ENCODE results near the gene EBF3.

Gene EBF3

DNA sequence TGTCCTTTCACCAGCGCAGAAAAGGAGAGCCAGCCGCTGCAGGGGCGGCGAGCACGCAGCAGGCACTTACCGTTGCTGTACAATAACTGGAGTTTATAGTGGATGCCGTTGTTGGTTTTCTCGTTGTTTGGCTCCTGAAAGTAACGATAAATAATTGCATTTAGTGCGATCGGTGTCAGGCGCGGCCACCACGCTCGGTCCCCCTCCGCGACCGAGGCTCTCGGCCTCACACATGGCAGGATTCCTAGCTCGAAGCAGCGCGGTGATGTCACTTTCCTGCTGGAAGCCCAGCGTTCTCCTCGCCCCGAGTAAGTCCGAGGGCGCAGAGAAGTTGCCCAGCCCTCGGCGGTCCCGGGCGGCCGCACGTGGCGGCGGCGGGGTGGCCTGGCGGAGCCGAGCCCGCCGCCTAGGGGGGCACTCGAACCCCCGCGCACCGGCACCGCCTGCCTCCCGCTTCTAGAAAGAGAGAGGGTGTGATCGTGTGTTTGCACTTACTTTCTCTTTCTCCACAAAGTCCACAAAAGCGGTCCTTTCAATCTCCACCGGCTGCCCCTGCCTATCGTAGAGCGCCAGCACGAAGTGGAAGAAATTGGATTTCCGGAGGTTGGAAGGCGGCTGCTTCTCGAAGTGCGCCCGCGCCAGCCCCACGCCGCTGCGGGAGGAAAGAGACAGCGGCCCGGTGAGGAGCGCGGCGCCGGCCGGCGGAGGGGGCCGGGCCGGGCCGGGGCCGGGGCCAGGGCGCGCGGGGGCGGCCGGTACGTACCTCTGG, 1.0 kb downstream of the EBF3 start:
- DNase-seq (ENCODE audit: extremely low read depth, low read depth): no peak
- TF ChIP-seq, protein P1, sequence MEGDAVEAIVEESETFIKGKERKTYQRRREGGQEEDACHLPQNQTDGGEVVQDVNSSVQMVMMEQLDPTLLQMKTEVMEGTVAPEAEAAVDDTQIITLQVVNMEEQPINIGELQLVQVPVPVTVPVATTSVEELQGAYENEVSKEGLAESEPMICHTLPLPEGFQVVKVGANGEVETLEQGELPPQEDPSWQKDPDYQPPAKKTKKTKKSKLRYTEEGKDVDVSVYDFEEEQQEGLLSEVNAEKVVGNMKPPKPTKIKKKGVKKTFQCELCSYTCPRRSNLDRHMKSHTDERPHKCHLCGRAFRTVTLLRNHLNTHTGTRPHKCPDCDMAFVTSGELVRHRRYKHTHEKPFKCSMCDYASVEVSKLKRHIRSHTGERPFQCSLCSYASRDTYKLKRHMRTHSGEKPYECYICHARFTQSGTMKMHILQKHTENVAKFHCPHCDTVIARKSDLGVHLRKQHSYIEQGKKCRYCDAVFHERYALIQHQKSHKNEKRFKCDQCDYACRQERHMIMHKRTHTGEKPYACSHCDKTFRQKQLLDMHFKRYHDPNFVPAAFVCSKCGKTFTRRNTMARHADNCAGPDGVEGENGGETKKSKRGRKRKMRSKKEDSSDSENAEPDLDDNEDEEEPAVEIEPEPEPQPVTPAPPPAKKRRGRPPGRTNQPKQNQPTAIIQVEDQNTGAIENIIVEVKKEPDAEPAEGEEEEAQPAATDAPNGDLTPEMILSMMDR (IDR thresholded peaks at IDR 0.05; ENCODE audit: low read depth, low read length, missing control alignments): no peak
- H3K4me3 ChIP-seq (replicated peaks; ENCODE audit: low read depth, low read length): peak overlapping the region; percentile 21; the same call in 1 of the 2 replicates

DNA sequence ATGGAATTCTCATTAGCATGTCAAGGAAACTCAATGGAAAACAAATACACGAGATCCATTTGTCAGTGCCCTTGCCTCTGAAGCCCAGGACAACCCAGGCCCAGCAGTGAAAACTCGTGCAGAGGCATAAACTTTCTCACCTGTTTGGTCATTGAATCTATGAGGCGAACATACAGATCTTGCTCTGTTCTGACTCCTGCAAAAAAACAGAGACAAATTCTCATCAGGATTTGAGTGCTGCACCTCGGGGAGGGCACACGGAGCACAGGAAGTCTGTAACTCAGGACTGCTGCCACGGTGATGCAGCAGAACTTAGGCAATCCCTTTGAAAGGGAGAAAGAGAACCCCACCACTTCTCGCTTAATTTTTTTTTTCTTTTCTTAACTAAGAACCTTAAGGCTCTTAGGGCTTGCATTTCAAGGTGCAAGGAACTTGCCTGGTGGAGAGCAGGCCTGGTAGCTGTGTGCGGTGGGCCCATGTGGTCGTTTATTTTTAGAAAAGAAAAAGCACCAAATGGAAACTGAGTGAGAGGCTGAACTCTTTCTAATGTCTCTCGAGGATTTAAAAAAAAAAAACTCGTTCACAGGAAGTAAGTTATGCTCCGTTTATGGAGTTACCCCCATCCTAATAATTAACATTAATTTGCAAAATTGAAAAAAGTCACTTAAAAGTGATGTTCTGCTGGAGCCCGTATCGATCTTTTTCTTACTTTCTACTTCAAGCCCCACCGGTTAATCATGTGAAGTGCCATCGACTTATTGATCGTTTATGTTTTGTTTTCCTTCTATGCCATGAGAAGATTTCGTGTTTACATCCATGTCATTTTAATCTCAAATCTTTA, 1.8 kb downstream of the EBF3 start:
- peak overlapping the region; percentile 21; the same call in 1 of the 2 replicates for H3K4me3 ChIP-seq (replicated peaks; ENCODE audit: low read depth, low read length)
- DNase-seq (ENCODE audit: extremely low read depth, low read depth): no peak
- TF ChIP-seq, protein P1 (IDR thresholded peaks at IDR 0.05; ENCODE audit: low read depth, low read length, missing control alignments): no peak

DNA sequence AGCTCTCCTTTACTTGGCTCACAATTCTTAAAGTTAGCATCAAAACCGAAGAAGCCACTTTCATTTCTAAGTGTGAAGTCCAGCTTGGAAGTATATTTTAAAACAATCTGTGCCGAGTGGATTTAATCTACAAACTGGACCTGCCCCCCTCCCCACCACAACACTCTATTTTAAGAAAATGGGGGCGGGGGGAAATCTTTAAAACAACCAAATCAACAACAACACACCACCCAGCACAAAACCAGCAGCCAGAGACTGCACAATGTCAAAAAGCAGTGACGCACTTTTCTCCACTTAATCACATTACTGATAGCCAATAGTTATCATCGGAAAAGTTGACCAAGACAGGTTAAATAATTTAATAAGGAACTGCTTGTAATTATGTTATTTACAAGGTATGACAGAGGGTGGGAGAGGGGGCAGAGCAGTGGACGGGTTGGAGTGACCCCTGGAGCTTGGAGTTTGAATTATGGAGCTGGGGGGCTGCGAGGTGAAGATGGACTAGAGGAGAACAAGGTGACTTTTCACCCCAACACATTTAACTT, 2.8 kb downstream of the EBF3 start:
- TF ChIP-seq, protein P1 (IDR thresholded peaks at IDR 0.05; ENCODE audit: low read depth, low read length, missing control alignments): no peak
- H3K4me3 ChIP-seq (replicated peaks; ENCODE audit: low read depth, low read length): no peak overlapping the region
- DNase-seq (ENCODE audit: extremely low read depth, low read depth): no peak

DNA sequence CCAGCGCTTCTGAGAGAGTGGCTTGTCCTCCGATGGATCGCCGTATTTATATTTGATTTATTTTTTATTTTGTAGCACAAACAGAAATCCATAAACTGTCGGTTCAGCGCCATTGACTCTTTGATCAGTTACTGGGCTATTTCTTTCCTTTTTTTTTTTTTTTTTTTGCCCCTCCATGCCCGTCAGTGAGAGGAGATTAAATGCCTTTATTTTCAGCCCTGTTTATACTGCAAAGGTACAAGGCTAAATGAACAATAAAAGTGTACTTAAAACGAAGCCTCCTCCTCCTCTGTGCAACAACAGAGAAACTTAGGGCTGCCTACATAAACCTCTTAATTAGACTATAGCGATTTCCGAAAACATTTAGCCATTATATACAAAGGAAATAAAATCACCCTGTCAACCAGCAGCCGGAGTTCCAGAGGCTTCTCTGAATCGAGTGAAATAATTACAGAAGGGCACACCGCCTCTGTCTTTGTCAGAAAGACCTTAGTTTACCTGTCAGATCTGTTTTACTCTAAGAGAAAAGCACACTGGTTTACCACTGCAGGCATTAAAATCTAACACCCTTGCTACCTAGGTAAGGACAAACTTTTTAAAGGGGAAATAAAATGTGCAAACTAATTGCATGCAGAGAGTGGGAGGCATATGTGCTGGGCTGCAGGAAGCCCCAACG, 3.5 kb downstream of the EBF3 start:
- DNase-seq (ENCODE audit: extremely low read depth, low read depth): no peak
- TF ChIP-seq, protein P1 (IDR thresholded peaks at IDR 0.05; ENCODE audit: low read depth, low read length, missing control alignments): no peak
- no peak overlapping the region for H3K4me3 ChIP-seq (replicated peaks; ENCODE audit: low read depth, low read length)

DNA sequence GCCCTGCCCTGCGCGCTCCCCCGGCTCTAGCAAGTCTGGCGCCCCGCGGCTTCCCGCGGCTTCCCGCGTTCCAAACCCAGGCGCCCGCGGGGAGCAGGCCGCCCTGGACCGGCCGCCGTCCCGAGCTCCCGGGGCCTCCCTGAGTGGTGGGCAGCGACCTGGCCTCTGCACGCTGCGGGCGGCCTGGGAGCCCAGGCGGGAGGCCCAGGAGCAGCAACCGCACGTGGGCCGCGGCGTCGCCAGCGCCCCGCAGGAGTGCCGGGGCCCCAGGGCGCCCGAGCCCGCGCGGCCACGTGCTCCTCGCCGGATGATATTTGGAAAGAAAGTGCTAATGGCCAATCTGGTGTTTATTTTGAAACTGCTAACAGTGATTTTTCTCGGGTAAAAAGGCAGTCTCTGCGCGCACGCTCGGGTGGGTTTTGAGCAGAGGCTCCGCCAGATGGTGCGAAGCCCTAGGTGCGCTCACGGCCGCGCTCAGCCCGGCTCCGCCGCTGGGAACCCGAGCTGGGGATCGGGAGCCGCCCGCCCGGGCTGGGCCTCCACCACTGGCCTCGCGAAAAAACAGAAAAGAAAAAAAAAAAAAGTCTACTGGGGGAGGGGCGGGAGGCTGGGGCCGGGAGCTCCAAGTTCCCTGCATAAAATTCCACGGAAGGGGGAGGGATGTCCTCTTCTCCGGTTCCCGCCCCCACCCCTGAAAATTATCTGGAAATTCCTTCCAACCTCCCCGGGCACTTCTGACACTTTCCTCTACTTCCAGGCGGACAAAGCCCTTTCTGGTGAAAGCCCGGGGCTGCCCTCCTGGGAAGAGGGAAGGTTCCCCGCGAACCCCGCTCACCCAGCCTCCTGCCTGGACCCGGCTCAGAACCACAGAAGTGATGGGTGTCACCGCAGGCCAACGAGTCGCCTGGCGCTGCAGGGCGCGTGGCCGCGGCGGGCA, 4.3 kb downstream of the EBF3 start:
- no peak overlapping the region for H3K4me3 ChIP-seq (replicated peaks; ENCODE audit: low read depth, low read length)
- TF ChIP-seq, protein P1 (IDR thresholded peaks at IDR 0.05; ENCODE audit: low read depth, low read length, missing control alignments): no peak
- no peak for DNase-seq (ENCODE audit: extremely low read depth, low read depth)
